ENCODE measurements around the gene TRRAP.
"Not testable (repeated sequence)": the region's sequence is repeated elsewhere in the genome, so short reads cannot be mapped to it uniquely, and the experiment has no call there.

The TRRAP gene

GRCh38 chr7:98868450-98868849, 9.9 kb upstream of the TRRAP start:
- H3K27ac ChIP-seq (ENCODE audit: low read depth, low read length), result no peak overlapping the region
- H3K9me3 ChIP-seq (ENCODE audit: control insufficient read depth, insufficient read depth, low read length), result no peaks in the 10 kb centered on the region
- H3K27me3 ChIP-seq (ENCODE audit: control insufficient read depth, insufficient read depth, low read length), result peaks cover 35% of the 10 kb centered on the region
- H3K4me3 ChIP-seq (ENCODE audit: low read depth, low read length), result no peak overlapping the region
- no peak overlapping the region for H3K9ac ChIP-seq (ENCODE audit: low read depth, low read length)
- peaks cover 3% of the 10 kb centered on the region for H3K4me1 ChIP-seq (ENCODE audit: control insufficient read depth, insufficient read depth, low read length)
- H3K36me3 ChIP-seq (ENCODE audit: control insufficient read depth, insufficient read depth, low read length), result no peaks in the 10 kb centered on the region

DNA sequence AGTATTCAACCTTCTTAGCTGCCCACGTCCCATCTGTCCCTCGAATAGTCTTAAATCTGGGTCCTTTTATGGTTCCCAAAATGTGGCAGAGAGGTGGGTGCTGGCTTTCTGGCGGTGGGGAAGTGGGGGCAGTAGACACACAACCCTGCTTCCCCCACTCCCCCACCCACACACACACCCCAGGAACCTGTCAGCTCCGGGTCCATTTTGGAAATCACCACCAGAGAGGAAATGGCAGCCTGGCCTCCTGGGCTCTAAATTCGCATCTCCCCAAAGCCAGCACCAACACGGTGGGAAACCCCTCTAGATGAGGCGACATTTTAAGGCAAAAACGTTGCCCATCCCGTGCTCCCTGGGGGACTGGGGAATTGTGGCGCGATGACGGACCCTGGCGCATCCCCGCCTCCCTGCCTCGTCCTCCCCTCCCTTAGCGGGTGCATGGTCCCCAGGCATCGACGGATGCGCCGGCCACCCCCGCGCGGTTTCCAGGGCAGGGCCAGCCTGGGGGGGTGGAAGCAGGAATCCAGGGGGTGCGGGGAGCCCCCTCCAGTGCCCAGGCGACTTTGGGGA, 9.2 kb upstream of the TRRAP start:
- H3K9me3 ChIP-seq (ENCODE audit: control insufficient read depth, insufficient read depth, low read length), result no peaks in the 10 kb centered on the region
- no peaks in the 10 kb centered on the region for H3K36me3 ChIP-seq (ENCODE audit: control insufficient read depth, insufficient read depth, low read length)
- peaks cover 3% of the 10 kb centered on the region for H3K4me1 ChIP-seq (ENCODE audit: control insufficient read depth, insufficient read depth, low read length)
- H3K9ac ChIP-seq (ENCODE audit: low read depth, low read length), result no peak overlapping the region
- H3K4me3 ChIP-seq (ENCODE audit: low read depth, low read length), result peak overlapping the region; percentile 59
- peaks cover 35% of the 10 kb centered on the region for H3K27me3 ChIP-seq (ENCODE audit: control insufficient read depth, insufficient read depth, low read length)
- H3K27ac ChIP-seq (ENCODE audit: low read depth, low read length), result no peak overlapping the region

DNA sequence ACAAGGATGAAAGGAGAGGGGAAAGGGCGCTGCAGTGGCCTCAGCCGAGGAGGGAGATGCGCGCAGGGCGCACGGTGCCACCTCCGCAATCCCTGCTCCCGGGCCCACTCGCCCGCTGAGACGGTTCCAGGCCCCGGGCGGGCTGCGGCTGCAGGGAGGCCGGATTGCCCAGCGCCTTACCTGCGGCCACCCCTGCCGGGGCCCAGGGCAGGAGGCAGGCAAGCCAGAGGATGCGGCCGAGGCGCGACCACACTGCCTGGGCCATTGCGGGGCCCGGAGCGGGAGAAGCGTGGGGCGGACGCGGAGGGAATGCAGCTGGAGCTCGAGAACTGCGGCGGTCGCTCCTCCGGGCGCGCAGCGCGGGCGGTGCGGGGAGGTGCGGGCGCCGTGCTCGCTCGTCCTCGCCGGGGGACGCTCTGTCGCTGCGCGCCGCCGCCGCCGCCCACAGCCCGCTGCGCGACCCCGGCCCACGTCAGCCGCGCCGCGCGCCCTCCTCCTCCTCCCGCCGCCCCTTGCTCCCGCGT, 8.7 kb upstream of the TRRAP start, which contains the start of gene TMEM130:
Gene TMEM130, minus strand, starts transcription at position 418 of the 524 bp plus-strand sequence. Its CDS starts 153 bp downstream, at position 265.
- Histone ChIP-seq H3K27me3 (ENCODE audit: control insufficient read depth, insufficient read depth, low read length) (peaks cover 35% of the 10 kb centered on the region), H3K9me3 (ENCODE audit: control insufficient read depth, insufficient read depth, low read length) (no peaks in the 10 kb centered on the region), H3K4me1 (ENCODE audit: control insufficient read depth, insufficient read depth, low read length) (peaks cover 3% of the 10 kb centered on the region), H3K27ac (ENCODE audit: low read depth, low read length) (no peak within 1 kb of the TSS), H3K36me3 (ENCODE audit: control insufficient read depth, insufficient read depth, low read length) (no peaks in the 10 kb centered on the region), H3K9ac (ENCODE audit: low read depth, low read length) (no peak within 1 kb of the TSS), H3K4me3 (ENCODE audit: low read depth, low read length) (peak within 1 kb of the TSS; percentile 59)

DNA sequence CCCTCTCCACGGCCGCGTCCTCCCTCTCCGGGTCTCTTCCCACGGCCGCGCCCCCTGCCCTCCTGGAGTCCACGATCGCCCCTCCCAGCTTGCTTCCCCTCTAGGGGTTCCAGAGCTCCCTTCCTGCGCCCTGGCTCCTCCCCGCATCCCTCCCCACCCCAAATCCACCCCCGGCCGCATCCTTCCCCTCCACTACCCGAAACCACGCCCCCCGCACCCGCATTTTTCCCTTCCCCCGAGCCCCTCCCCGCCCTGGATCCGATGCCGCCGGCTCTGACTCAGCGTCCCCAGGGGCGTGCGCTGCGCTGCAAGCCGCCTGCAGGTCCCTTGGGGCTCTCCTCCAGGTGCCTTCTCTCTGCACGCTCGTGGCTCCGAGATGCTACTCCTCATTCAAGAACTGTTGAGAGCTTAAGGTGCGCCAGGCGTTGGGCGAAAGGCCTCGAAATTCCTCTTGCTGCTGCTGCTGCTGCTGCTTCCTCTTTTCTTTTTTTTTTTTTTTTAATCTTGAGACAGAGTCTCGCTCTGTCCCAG, 8.1 kb upstream of the TRRAP start:
- no peaks in the 10 kb centered on the region for H3K36me3 ChIP-seq (ENCODE audit: control insufficient read depth, insufficient read depth, low read length)
- H3K9ac ChIP-seq (ENCODE audit: low read depth, low read length), result no peak overlapping the region
- H3K27ac ChIP-seq (ENCODE audit: low read depth, low read length), result no peak overlapping the region
- H3K27me3 ChIP-seq (ENCODE audit: control insufficient read depth, insufficient read depth, low read length), result peaks cover 35% of the 10 kb centered on the region
- H3K9me3 ChIP-seq (ENCODE audit: control insufficient read depth, insufficient read depth, low read length), result no peaks in the 10 kb centered on the region
- H3K4me3 ChIP-seq (ENCODE audit: low read depth, low read length), result peak overlapping the region; percentile 59; the same call in 1 of the 2 replicates
- peaks cover 3% of the 10 kb centered on the region for H3K4me1 ChIP-seq (ENCODE audit: control insufficient read depth, insufficient read depth, low read length)

DNA sequence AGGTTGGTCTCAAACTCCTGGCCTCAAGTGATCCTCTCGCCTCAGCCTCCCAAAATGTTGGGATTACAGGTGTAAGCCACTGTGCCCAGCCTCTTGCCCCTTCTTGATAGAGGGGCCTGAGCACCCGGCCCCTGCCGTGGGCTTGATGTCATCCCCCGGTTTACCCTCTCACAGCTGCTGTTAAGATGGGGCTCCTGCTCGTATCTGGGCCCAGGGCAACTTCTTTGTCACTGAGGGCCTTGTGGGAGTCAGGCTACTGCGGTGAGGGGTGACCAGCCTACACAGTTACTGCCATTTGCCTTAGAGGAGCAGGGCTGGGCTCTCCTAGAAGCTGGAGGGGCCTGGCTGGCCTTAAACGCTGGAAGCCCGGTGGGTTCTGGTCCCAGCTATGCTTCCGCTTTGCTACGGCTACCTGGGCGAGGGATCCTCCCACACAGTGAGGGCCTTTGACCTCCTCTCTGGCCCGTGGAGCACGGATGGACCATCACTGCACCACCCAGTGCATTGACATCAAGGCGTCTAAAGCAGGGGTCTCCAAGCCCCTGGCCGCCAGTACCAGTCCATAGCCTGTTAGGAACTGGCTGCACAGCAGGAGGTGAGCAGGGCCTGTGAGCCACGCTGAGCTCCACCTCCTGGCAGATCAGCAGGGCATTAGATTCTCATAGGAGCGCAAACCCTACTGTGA, 7.4 kb upstream of the TRRAP start:
- no peak overlapping the region for H3K4me3 ChIP-seq (ENCODE audit: low read depth, low read length)
- peaks cover 35% of the 10 kb centered on the region for H3K27me3 ChIP-seq (ENCODE audit: control insufficient read depth, insufficient read depth, low read length)
- H3K36me3 ChIP-seq (ENCODE audit: control insufficient read depth, insufficient read depth, low read length), result no peaks in the 10 kb centered on the region
- no peak overlapping the region for H3K9ac ChIP-seq (ENCODE audit: low read depth, low read length)
- H3K4me1 ChIP-seq (ENCODE audit: control insufficient read depth, insufficient read depth, low read length), result peaks cover 3% of the 10 kb centered on the region
- H3K9me3 ChIP-seq (ENCODE audit: control insufficient read depth, insufficient read depth, low read length), result no peaks in the 10 kb centered on the region
- no peak overlapping the region for H3K27ac ChIP-seq (ENCODE audit: low read depth, low read length)

- Histone ChIP-seq H3K27me3 (ENCODE audit: control insufficient read depth, insufficient read depth, low read length) (peaks cover 35% of the 10 kb centered on the region), H3K4me3 (ENCODE audit: low read depth, low read length) (no peak overlapping the region), H3K9me3 (ENCODE audit: control insufficient read depth, insufficient read depth, low read length) (no peaks in the 10 kb centered on the region), H3K4me1 (ENCODE audit: control insufficient read depth, insufficient read depth, low read length) (peaks cover 3% of the 10 kb centered on the region; the same call in 1 of the 2 replicates), H3K9ac (ENCODE audit: low read depth, low read length) (no peak overlapping the region), H3K36me3 (ENCODE audit: control insufficient read depth, insufficient read depth, low read length) (no peaks in the 10 kb centered on the region), H3K27ac (ENCODE audit: low read depth, low read length) (no peak overlapping the region)
Measured at GRCh38 chr7:98872328-98872924, 5.9 kb upstream of the TRRAP start.

DNA sequence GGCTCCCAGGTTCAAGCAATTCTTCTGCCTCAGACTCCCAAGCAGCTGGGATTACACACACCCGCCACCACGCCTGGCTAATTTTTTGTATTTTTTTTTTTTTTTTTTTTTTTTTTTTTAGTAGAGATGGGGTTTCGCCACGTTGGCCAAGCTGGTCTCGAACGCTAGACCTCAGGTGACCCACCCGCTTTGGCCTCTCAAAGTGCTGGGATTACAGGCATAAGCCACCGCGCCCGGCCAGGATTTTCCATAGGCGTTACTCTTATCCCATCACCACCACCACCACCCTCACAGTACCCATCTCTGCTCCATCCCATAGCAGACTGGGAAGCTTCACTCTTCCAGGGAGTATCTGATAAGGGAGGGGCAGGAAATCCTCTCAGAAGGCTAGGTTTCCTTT, 4.7 kb upstream of the TRRAP start:
- H3K27me3 ChIP-seq (ENCODE audit: control insufficient read depth, insufficient read depth, low read length), result peaks cover 29% of the 10 kb centered on the region
- H3K4me3 ChIP-seq (ENCODE audit: low read depth, low read length); H3K9me3 ChIP-seq (ENCODE audit: control insufficient read depth, insufficient read depth, low read length); H3K36me3 ChIP-seq (ENCODE audit: control insufficient read depth, insufficient read depth, low read length); H3K27ac ChIP-seq (ENCODE audit: low read depth, low read length); H3K4me1 ChIP-seq (ENCODE audit: control insufficient read depth, insufficient read depth, low read length); H3K9ac ChIP-seq (ENCODE audit: low read depth, low read length): not testable (repeated sequence)

- Histone ChIP-seq H3K9me3 (ENCODE audit: control insufficient read depth, insufficient read depth, low read length) (no peaks in the 10 kb centered on the region), H3K36me3 (ENCODE audit: control insufficient read depth, insufficient read depth, low read length) (no peaks in the 10 kb centered on the region), H3K27ac (ENCODE audit: low read depth, low read length) (no peak overlapping the region), H3K4me1 (ENCODE audit: control insufficient read depth, insufficient read depth, low read length) (peaks cover 5% of the 10 kb centered on the region), H3K9ac (ENCODE audit: low read depth, low read length) (no peak overlapping the region), H3K4me3 (ENCODE audit: low read depth, low read length) (no peak overlapping the region), H3K27me3 (ENCODE audit: control insufficient read depth, insufficient read depth, low read length) (peaks cover 16% of the 10 kb centered on the region)
Measured at GRCh38 chr7:98874942-98875341, 3.4 kb upstream of the TRRAP start.

DNA sequence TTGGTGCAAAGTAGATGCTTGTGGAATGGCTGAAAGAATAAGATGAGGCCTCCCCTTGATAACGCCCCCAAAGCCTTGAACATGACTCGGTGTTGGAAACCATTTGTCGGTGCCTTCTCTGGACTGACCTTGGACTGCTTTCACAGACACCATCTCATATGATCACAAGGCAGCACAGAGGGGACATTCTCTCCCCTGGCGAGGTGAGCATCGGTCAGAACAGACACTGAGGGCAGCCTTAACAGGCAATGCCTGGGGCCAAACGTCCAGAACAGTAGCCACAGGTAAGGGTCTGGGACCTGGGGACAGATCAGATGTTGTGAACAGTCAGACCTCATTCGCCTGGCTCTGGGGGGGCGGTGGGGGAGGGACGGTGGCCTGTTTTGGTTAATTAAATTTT, 2.8 kb upstream of the TRRAP start:
- no peak overlapping the region for H3K27ac ChIP-seq (ENCODE audit: low read depth, low read length)
- peaks cover 6% of the 10 kb centered on the region for H3K4me1 ChIP-seq (ENCODE audit: control insufficient read depth, insufficient read depth, low read length)
- peaks cover 12% of the 10 kb centered on the region for H3K27me3 ChIP-seq (ENCODE audit: control insufficient read depth, insufficient read depth, low read length)
- H3K9me3 ChIP-seq (ENCODE audit: control insufficient read depth, insufficient read depth, low read length), result no peaks in the 10 kb centered on the region
- 0 out of 2 replicates have a peak, but pooled peaks cover 2% of the 10 kb centered on the region for H3K36me3 ChIP-seq (ENCODE audit: control insufficient read depth, insufficient read depth, low read length)
- no peak overlapping the region for H3K4me3 ChIP-seq (ENCODE audit: low read depth, low read length)
- no peak overlapping the region for H3K9ac ChIP-seq (ENCODE audit: low read depth, low read length)

DNA sequence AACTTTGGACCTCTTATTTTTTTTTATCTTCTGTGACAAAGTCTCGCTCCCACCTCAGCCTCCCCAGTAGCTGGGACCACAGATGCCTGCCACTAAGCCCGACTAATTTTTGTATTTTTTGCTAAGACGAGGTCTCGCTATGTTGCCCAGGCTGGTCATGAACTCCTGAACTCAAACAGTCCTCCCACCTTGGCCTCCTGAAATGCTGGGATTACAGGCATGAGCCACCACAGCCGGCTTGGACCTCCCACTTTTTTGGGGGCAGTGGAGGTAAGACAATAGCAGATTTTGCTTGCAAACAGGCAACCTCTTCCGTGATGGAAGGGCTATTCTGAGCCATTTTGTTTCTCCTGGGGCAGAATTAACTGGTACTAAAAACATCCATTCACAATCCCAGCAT, 1.2 kb upstream of the TRRAP start:
- Histone ChIP-seq H3K27me3 (ENCODE audit: control insufficient read depth, insufficient read depth, low read length) (no peaks in the 10 kb centered on the region), H3K36me3 (ENCODE audit: control insufficient read depth, insufficient read depth, low read length) (peaks cover 18% of the 10 kb centered on the region), H3K9ac (ENCODE audit: low read depth, low read length) (no peak overlapping the region), H3K4me1 (ENCODE audit: control insufficient read depth, insufficient read depth, low read length) (peaks cover 6% of the 10 kb centered on the region), H3K27ac (ENCODE audit: low read depth, low read length) (no peak overlapping the region), H3K4me3 (ENCODE audit: low read depth, low read length) (no peak overlapping the region), H3K9me3 (ENCODE audit: control insufficient read depth, insufficient read depth, low read length) (no peaks in the 10 kb centered on the region)
